ENCODE measurements around the gene TANGO2.

DNA sequence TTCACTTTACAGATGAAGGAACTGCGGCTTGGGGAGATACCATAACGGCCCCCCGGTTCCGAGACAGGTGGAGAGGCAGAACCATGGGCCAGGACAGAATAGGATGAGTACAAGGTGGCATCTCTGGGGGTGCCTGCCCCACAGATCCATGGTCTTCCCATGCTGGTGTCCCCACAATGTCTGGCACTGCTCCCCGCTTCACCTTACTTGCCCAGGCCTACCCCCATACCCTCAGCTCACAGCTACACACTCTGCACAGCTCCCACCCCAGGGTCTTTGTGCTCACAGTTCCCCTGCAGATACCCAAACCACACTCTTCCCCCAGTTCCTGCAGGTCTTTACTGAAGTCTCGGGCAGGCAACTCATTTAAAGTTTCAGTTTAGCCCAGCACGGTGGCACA is 47.7 kb downstream of the TANGO2 start:
- TF ChIP-seq, protein P1, sequence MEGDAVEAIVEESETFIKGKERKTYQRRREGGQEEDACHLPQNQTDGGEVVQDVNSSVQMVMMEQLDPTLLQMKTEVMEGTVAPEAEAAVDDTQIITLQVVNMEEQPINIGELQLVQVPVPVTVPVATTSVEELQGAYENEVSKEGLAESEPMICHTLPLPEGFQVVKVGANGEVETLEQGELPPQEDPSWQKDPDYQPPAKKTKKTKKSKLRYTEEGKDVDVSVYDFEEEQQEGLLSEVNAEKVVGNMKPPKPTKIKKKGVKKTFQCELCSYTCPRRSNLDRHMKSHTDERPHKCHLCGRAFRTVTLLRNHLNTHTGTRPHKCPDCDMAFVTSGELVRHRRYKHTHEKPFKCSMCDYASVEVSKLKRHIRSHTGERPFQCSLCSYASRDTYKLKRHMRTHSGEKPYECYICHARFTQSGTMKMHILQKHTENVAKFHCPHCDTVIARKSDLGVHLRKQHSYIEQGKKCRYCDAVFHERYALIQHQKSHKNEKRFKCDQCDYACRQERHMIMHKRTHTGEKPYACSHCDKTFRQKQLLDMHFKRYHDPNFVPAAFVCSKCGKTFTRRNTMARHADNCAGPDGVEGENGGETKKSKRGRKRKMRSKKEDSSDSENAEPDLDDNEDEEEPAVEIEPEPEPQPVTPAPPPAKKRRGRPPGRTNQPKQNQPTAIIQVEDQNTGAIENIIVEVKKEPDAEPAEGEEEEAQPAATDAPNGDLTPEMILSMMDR (IDR thresholded peaks at IDR 0.05): no peak
- TF ChIP-seq EZH2phosphoT487 (IDR thresholded peaks at IDR 0.05): no peak
